H1 (cell line): ENCODE results near the gene RIN3. TPM values are rescaled to one million over a fixed set of nuclear protein-coding genes. Genes with fewer than 3 reads are reported as not detected.

Experiments used
- CTCF ChIA-PET: fragments of 300-600 bp; sonication (Branson Sonifier 250); formaldehyde crosslinking; loops from one replicate; lab custom pipeline; 2021; ENCODE audit not compliant: partially characterized antibody; lab: Charles Lee
- POLR2A ChIA-PET: fragments of 300-600 bp; sonication (Branson Sonifier 250); formaldehyde crosslinking; loops from one replicate; lab custom pipeline; 2021; ENCODE audit warnings: inconsistent platforms; ENCODE audit not compliant: partially characterized antibody; lab: Charles Lee
- DNase-seq, 2 experiments: peaks; one replicate each; pipeline versions ENCODE4 v3.0.0 to v3.0.0-alpha.2; 2010 to 2022; ENCODE audit warnings: low spot score in 2 of 2, low read depth in 1 of 2, mixed read lengths in 1 of 2
- FAIRE-seq: peaks from 2 replicates; lab custom pipeline; 2011; peaks lifted over from hg19 to GRCh38; lab: Jason Lieb, UNC
- H2AFZ ChIP-seq: 2 replicates; pipeline ENCODE4 v1.8.1; 2012; ENCODE audit warnings: low read length, inconsistent platforms
- H2AK5ac ChIP-seq: 2 replicates; pipeline ENCODE4 v1.6.1; 2013; ENCODE audit warnings: low read depth, low read length
- H2BK120ac ChIP-seq: replicated peaks from 2 replicates; pipeline ENCODE3; 2013; ENCODE audit warnings: low read depth, low read length, inconsistent platforms
- H2BK12ac ChIP-seq: 2 replicates; pipeline ENCODE4 v1.6.1; 2013; ENCODE audit warnings: low read depth, low read length
- H2BK15ac ChIP-seq: 2 replicates; pipeline ENCODE4 v1.6.1; 2013; ENCODE audit warnings: low read length
- H2BK20ac ChIP-seq: 2 replicates; pipeline ENCODE4 v1.6.1; 2013; ENCODE audit warnings: low read length
- H2BK5ac ChIP-seq: 2 replicates; pipeline ENCODE4 v1.6.1; 2013; ENCODE audit warnings: low read depth, low read length
- H3K14ac ChIP-seq: 2 replicates; pipeline ENCODE4 v1.6.1; 2013; ENCODE audit warnings: inconsistent platforms; ENCODE audit not compliant: insufficient read length
- H3K18ac ChIP-seq: 2 replicates; pipeline ENCODE4 v1.6.1; 2013; ENCODE audit warnings: low read length; ENCODE audit errors: extremely low read depth
- H3K23ac ChIP-seq: 2 replicates; pipeline ENCODE4 v1.6.1; 2013; ENCODE audit warnings: inconsistent platforms; ENCODE audit not compliant: insufficient read length
- H3K23me2 ChIP-seq: 2 replicates; pipeline ENCODE4 v1.6.1; 2013; ENCODE audit warnings: low read depth, low read length
- H3K27ac ChIP-seq: 2 replicates; pipeline ENCODE4 v1.6.1; 2011; ENCODE audit warnings: low read depth, low read length, inconsistent platforms
- H3K27me3 ChIP-seq, 4 experiments: replicated peaks in 1 of 4; 1 replicate in 1 of 4; 2 replicates in 3 of 4; pipeline versions ENCODE4 v1.6.1 to v1.8.1; 2011 to 2013; ENCODE audit warnings: low read length in 3 of 4, mild to moderate bottlenecking in 3 of 4, inconsistent platforms in 2 of 4, mixed read lengths in 2 of 4, moderate library complexity in 1 of 4; ENCODE audit not compliant: control insufficient read depth in 3 of 4, insufficient read depth in 3 of 4; ENCODE audit errors: extremely low read depth in 1 of 4
- H3K36me3 ChIP-seq, 4 experiments: 2 replicates each; pipeline versions ENCODE4 v1.6.1 to v1.8.1; 2011 to 2013; ENCODE audit warnings: mild to moderate bottlenecking in 4 of 4, low read length in 3 of 4, moderate library complexity in 2 of 4, control low read depth in 1 of 4, inconsistent platforms in 1 of 4; ENCODE audit not compliant: insufficient read depth in 4 of 4, control insufficient read depth in 2 of 4
- H3K4ac ChIP-seq: replicated peaks from 2 replicates; pipeline ENCODE3; 2013; ENCODE audit warnings: low read length, low read depth, mixed read lengths, inconsistent platforms; ENCODE audit not compliant: insufficient read length
- H3K4me1 ChIP-seq, 4 experiments: replicated peaks in 1 of 4; 1 replicate in 1 of 4; 2 replicates in 3 of 4; pipeline versions ENCODE4 v1.6.1 to v1.8.1; 2011 to 2013; ENCODE audit warnings: low read length in 3 of 4, inconsistent platforms in 2 of 4, mixed read lengths in 1 of 4; ENCODE audit not compliant: insufficient read depth in 4 of 4, control insufficient read depth in 3 of 4
- H3K4me2 ChIP-seq, 2 experiments: 2 replicates each; pipeline versions ENCODE4 v1.6.1 to v1.8.1; 2011 to 2013; ENCODE audit warnings: low read depth in 2 of 2, low read length in 2 of 2, control low read depth in 1 of 2, inconsistent platforms in 1 of 2, mild to moderate bottlenecking in 1 of 2; ENCODE audit not compliant: insufficient read depth in 1 of 2
- H3K4me3 ChIP-seq, 4 experiments: fragments of 200-600, 300-600 bp in 1 of 4; sonication (generic), shearing (Covaris generic), sonication (Bioruptor Twin) in 1 of 4; 2 replicates each; pipeline versions ENCODE4 v1.5.1 to v1.8.1; 2011 to 2016; ENCODE audit warnings: low read length in 4 of 4, low read depth in 3 of 4, control low read depth in 2 of 4, inconsistent platforms in 2 of 4, mild to moderate bottlenecking in 2 of 4, mixed read lengths in 1 of 4, moderate library complexity in 1 of 4; ENCODE audit not compliant: insufficient read depth in 2 of 4; ENCODE audit errors: extremely low read depth in 1 of 4
- H3K56ac ChIP-seq: replicated peaks from 2 replicates; pipeline ENCODE3; 2013; ENCODE audit warnings: low read depth, mild to moderate bottlenecking, mixed read lengths, low read length, inconsistent platforms; ENCODE audit not compliant: insufficient read length
- H3K79me1 ChIP-seq: 2 replicates; pipeline ENCODE4 v1.6.1; 2013; ENCODE audit warnings: low read depth, low read length, control low read depth
- H3K79me2 ChIP-seq, 2 experiments: 2 replicates each; pipeline versions ENCODE4 v1.6.1 to v1.8.1; 2012 to 2013; ENCODE audit warnings: low read length in 2 of 2, mild to moderate bottlenecking in 2 of 2, inconsistent platforms in 1 of 2; ENCODE audit not compliant: insufficient read depth in 2 of 2, control insufficient read depth in 1 of 2
- H3K9ac ChIP-seq, 4 experiments: replicated peaks in 1 of 4; 1 replicate in 1 of 4; 2 replicates in 3 of 4; pipeline versions ENCODE4 v1.6.1 to v1.8.1; 2011 to 2013; ENCODE audit warnings: low read depth in 3 of 4, low read length in 3 of 4, control low read depth in 2 of 4, mild to moderate bottlenecking in 2 of 4, moderate library complexity in 2 of 4, inconsistent platforms in 1 of 4; ENCODE audit errors: extremely low read depth in 1 of 4
- H3K9me3 ChIP-seq, 2 experiments: 2 replicates each; pipeline versions ENCODE4 v1.6.1 to v1.8.1; 2012 to 2013; ENCODE audit warnings: mild to moderate bottlenecking in 2 of 2, moderate library complexity in 2 of 2, control low read depth in 1 of 2, inconsistent platforms in 1 of 2, low read depth in 1 of 2, low read length in 1 of 2, mixed read lengths in 1 of 2; ENCODE audit not compliant: insufficient read depth in 2 of 2
- H4K20me1 ChIP-seq, 2 experiments: replicated peaks in 1 of 2; 2 replicates each; pipeline versions ENCODE3 to v1.8.1; 2011 to 2013; ENCODE audit warnings: inconsistent platforms in 2 of 2, low read length in 2 of 2, mild to moderate bottlenecking in 1 of 2; ENCODE audit not compliant: insufficient read depth in 2 of 2, control insufficient read depth in 1 of 2
- H4K5ac ChIP-seq: 2 replicates; pipeline ENCODE4 v1.6.1; 2013; ENCODE audit warnings: low read length, low read depth, mixed read lengths, inconsistent platforms; ENCODE audit not compliant: insufficient read length
- H4K8ac ChIP-seq: 2 replicates; pipeline ENCODE4 v1.8.0; 2013; ENCODE audit warnings: mild to moderate bottlenecking, moderate library complexity, low read length, inconsistent platforms; ENCODE audit not compliant: insufficient read depth; ENCODE audit errors: extremely low read depth
- H4K91ac ChIP-seq: replicated peaks from 2 replicates; pipeline ENCODE3; 2013; ENCODE audit warnings: low read length, mixed read lengths, inconsistent platforms; ENCODE audit not compliant: insufficient read length
- SP4 ChIP-seq: IDR thresholded peaks from 2 replicates; pipeline ENCODE4 v1.6.1; 2012; ENCODE audit warnings: low read length, inconsistent platforms
- WGBS, 2 experiments: shearing (Covaris generic) in 1 of 2; methylation state at CpG; one replicate each; pipeline versions ENCODE4 v1.1.6 to v1.1.7; 2013 to 2015; ENCODE audit warnings: low lambda C conversion rate in 2 of 2, mixed read lengths in 2 of 2, inconsistent platforms in 1 of 2, low coverage in 1 of 2, missing lambda C conversion rate in 1 of 2; ENCODE audit not compliant: insufficient replicate concordance in 2 of 2, insufficient coverage in 1 of 2, insufficient read length in 1 of 2; ENCODE audit errors: extremely low coverage in 1 of 2, missing lambda C conversion rate in 1 of 2; 5-methylcytosine and 5-hydroxymethylcytosine counted together
- polyA plus RNA-seq, 7 experiments: library from polyadenylated mRNA; depleted of rRNA in 3 of 7; stranded (reverse) in 5 of 7; unstranded in 2 of 7; fragments of >200 nt in 5 of 7; fragments of 200-250 nt in 2 of 7; gene quantifications; 1 replicate in 5 of 7; 2 replicates in 1 of 7; 4 replicates in 1 of 7; pipeline versions ENCODE4 v1.2.1 to v1.2.3, GENCODE V29; 2011 to 2013; ENCODE audit warnings: missing spikeins in 2 of 7, mixed read lengths in 2 of 7
- total RNA-seq: library from RNA; stranded (reverse); fragmentation: NEBNext Ultra II Directional; extraction: Animal tissue kit (Norgen Biotek cat#: 25700); gene quantifications from 2 replicates; pipeline ENCODE4 v1.2.1, GENCODE V29; 2021
- TF ChIP-seq, protein P1 (sequence below): IDR thresholded peaks from 2 replicates; pipeline ENCODE4 v1.6.1; 2012; ENCODE audit warnings: low read length, inconsistent platforms

RIN3 gene
- total and polyA plus RNA-seq, 2 of the 8 experiments (the other 6 are each of a cell fraction or from before 2014, with no cell fraction given), result 0.59 to 1.5 TPM

DNA sequence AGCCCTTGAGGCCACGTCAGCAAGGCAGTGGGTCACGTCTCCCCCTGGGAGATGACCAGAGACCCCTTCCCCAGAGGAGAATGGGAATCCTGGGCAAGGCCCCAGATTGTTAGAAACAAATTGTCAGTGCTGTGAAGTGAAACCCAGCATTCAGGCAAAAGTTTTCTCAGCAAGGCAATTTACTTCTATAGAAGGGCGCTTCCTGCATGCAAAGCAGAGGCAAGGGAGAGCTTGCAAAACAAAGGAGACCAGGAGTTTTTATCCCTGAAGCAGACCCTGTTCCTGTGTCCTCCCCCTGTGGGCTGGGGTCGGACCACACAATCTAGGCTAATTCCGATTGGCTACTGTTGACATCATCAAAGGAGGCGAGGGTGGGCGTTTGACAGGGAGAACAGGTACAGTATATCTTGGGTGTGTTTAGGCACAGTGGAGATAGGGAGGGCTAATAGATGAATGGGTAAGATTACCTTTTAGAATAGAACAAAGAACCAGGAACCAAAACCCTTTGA is 114.2 kb downstream of the RIN3 start:
- Histone ChIP-seq H3K4me1 (peaks cover 0 to 19% (median 8%) of the 10 kb centered on the region in 4 experiments; a peak in 3 of 7 replicates), H2BK12ac (0 out of 2 replicates have a peak overlapping the region, but pooled peaks have one; percentile 71), H4K5ac (no peak overlapping the region), H3K79me1 (no peaks in the 10 kb centered on the region), H3K79me2 (no peaks in the 10 kb centered on the region), H3K4me3 (peak overlapping the region in 3 of 4 experiments; percentile 17 to 43 (median 32); a peak in 4 of 8 replicates), H3K56ac (no peak overlapping the region), H3K36me3 (peaks cover 0 to 3% (median 0%) of the 10 kb centered on the region in 4 experiments; a peak in 3 of 8 replicates), H4K91ac (no peak overlapping the region), H2AK5ac (no peak overlapping the region; the same call in 1 of the 2 replicates), H4K20me1 (no peaks in the 10 kb centered on the region), H3K27ac (peak overlapping the region; percentile 40; the same call in 1 of the 2 replicates), H3K27me3 (no peaks in the 10 kb centered on the region), H3K9me3 (no peaks in the 10 kb centered on the region), H2BK5ac (peak overlapping the region; percentile 58; the same call in 1 of the 2 replicates), H3K9ac (no peak overlapping the region; a peak in 2 of 7 replicates), H3K4me2 (peak overlapping the region; percentile 57 to 67; a peak in 3 of 4 replicates), H3K23me2 (peaks cover 5% of the 10 kb centered on the region; the same call in 1 of the 2 replicates), H4K8ac (no peak overlapping the region), H2BK120ac (no peak overlapping the region), H3K4ac (no peak overlapping the region), H3K14ac (no peak overlapping the region), H3K23ac (no peak overlapping the region), H2AFZ (peak overlapping the region; percentile 46; the same call in 1 of the 2 replicates), H3K18ac (no peak overlapping the region), H2BK20ac (peak overlapping the region; percentile 72; the same call in 1 of the 2 replicates), H2BK15ac (no peak overlapping the region)
- ChIA-PET POLR2A (interaction anchor here (1.7 kb wide), 1 partner anchor 10 kb away, joined by 3 read pairs; no protein-coding TSS in a partner anchor), CTCF (interaction anchor here (0.8 to 5.0 kb wide), 5 partner anchors 12 to 56 kb away, joined by 3 to 28 read pairs (median 5); no protein-coding TSS in a partner anchor)
- TF ChIP-seq, protein P1, sequence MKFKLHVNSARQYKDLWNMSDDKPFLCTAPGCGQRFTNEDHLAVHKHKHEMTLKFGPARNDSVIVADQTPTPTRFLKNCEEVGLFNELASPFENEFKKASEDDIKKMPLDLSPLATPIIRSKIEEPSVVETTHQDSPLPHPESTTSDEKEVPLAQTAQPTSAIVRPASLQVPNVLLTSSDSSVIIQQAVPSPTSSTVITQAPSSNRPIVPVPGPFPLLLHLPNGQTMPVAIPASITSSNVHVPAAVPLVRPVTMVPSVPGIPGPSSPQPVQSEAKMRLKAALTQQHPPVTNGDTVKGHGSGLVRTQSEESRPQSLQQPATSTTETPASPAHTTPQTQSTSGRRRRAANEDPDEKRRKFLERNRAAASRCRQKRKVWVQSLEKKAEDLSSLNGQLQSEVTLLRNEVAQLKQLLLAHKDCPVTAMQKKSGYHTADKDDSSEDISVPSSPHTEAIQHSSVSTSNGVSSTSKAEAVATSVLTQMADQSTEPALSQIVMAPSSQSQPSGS, result peak; percentile 86
- TF ChIP-seq SP4, result no peak
- FAIRE-seq (no peak), DNase-seq (no peak)
- 45% methylated on average over 7 of the region's 7 CpGs; no CpG with 5 or more reads in 1 of the 2 experiments for WGBS, 2 experiments
